ENCODE measurements around the gene SNRPA1.

Gene SNRPA1

DNA sequence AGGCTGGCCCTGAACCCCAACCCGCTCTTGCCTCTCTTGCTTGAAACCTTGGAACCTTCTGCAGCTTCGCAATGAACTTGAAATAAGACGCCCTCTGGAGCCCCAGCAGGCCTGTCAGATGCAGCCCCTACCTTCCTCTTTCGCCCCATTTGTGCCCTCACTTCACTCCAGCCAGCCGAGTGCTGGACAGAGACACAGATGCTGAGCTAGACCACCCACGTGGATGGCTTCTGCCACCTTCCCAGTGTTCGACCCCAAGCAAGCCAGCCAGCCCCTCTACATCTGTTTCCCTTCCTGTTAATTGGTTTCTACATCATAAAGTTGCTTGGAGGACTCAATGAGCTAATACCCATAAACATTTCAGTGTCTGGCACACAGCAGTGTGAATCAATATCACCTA lies 23.8 kb upstream of the SNRPA1 start:
- no peak overlapping the region for H3K4me3 ChIP-seq (replicated peaks; ENCODE audit: low read depth, low read length)
- no peak for DNase-seq (ENCODE audit: extremely low read depth, low read depth)
- TF ChIP-seq, protein P1, sequence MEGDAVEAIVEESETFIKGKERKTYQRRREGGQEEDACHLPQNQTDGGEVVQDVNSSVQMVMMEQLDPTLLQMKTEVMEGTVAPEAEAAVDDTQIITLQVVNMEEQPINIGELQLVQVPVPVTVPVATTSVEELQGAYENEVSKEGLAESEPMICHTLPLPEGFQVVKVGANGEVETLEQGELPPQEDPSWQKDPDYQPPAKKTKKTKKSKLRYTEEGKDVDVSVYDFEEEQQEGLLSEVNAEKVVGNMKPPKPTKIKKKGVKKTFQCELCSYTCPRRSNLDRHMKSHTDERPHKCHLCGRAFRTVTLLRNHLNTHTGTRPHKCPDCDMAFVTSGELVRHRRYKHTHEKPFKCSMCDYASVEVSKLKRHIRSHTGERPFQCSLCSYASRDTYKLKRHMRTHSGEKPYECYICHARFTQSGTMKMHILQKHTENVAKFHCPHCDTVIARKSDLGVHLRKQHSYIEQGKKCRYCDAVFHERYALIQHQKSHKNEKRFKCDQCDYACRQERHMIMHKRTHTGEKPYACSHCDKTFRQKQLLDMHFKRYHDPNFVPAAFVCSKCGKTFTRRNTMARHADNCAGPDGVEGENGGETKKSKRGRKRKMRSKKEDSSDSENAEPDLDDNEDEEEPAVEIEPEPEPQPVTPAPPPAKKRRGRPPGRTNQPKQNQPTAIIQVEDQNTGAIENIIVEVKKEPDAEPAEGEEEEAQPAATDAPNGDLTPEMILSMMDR (IDR thresholded peaks at IDR 0.05; ENCODE audit: low read depth, low read length, missing control alignments) = no peak

DNA sequence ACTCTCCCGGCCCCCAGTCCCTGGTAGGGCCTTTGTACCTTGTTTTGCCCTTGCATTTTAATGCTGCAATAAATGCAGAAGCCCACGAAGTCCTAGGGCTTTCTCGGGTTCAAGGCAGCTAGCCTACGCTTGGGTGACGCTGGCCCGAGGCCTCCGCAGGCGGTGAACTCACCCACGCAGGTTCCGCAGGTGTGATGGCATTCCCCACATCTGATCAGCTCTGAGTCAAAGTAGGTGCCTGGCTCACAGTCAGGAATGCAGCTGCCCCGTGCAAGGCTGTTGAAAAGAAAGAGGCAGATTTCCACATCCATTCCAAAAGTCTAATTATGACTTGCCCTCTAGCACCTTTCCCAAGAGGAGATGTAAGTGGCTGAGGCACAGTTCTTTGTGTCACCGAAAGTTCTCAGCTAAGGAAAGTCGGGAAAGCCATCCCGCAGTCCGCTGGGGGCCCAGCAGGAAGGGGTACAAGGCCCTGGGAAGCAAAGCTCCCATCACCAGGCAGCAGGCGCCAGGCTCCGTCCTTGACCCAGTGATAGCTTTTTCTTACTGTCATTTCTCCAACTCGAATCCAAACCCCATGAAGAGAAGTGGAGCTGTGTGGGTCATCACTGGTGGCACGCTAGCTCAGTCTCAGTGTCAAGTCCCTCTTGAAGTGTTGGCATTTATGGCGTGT lies 23.2 kb upstream of the SNRPA1 start:
- H3K4me3 ChIP-seq (replicated peaks; ENCODE audit: low read depth, low read length) = no peak overlapping the region
- TF ChIP-seq, protein P1 (IDR thresholded peaks at IDR 0.05; ENCODE audit: low read depth, low read length, missing control alignments) = no peak
- no peak for DNase-seq (ENCODE audit: extremely low read depth, low read depth)

DNA sequence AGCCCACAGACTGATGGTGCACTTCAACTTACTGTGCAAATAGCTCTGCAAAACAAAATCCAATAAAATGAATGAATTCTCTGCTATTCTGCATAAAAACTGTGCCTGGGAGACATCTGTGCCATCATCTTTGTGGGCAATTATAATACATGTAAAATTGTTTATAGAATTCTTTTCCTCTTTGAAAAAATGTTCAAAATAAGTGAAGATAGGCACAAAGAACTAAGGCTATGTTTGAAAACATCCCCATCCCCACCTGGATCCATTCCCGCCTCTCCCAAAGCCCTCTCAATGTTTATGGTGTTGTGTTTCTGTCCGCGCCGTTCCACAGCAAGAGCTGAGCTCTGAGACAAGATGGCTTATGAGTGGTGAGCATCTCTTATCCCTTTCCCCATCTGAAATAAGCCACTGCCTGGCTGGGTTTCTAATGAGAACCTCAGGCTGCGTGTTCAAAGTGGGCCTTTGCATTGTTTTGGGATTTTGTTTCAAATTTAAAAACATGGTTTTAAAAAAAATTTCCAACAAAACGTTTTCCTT lies 22.4 kb upstream of the SNRPA1 start:
- TF ChIP-seq, protein P1 (IDR thresholded peaks at IDR 0.05; ENCODE audit: low read depth, low read length, missing control alignments) = no peak
- no peak for DNase-seq (ENCODE audit: extremely low read depth, low read depth)
- H3K4me3 ChIP-seq (replicated peaks; ENCODE audit: low read depth, low read length) = no peak overlapping the region

DNA sequence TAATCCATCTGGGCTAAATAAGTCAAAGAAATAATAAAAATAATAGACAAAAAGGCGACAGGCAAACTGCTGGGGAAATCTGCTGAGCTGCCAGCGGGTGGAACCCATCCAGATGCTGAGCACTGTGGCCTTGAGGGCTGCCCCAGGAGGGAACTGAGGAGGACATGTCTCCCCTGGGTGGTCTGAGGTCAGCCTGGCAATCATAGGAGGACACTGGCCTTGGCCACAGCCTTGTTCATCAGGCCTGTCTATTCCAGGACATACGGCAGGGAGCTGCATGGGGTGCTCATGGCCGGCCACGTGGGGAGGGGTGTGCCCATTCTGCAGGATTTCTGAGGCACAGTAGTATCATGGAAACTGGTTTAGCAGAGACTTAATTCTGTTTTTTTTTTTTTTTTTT lies 21.5 kb upstream of the SNRPA1 start:
- H3K4me3 ChIP-seq (replicated peaks; ENCODE audit: low read depth, low read length) = no peak overlapping the region
- DNase-seq (ENCODE audit: extremely low read depth, low read depth) = no peak
- TF ChIP-seq, protein P1 (IDR thresholded peaks at IDR 0.05; ENCODE audit: low read depth, low read length, missing control alignments) = no peak

DNA sequence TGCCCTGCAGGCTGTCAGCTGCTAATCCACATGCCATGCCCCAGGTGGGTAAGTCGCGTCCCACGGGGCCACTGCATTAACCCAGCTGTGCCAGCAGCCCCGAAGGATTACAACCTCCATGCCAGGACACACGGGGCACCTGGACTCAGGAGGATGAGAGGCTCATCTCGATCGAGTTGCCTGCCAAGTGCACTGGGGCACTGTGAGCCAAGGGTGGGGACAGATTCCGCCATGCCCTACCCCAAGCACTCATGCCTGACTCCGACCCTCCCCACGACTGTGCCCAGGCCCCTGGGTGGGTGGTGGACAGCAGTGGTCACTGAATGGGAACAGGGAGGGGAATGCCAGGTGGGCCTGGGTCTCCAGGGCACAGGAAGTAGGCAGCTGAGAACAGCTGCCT lies 20.7 kb upstream of the SNRPA1 start:
- no peak overlapping the region for H3K4me3 ChIP-seq (replicated peaks; ENCODE audit: low read depth, low read length)
- no peak for DNase-seq (ENCODE audit: extremely low read depth, low read depth)
- TF ChIP-seq, protein P1 (IDR thresholded peaks at IDR 0.05; ENCODE audit: low read depth, low read length, missing control alignments) = no peak

DNA sequence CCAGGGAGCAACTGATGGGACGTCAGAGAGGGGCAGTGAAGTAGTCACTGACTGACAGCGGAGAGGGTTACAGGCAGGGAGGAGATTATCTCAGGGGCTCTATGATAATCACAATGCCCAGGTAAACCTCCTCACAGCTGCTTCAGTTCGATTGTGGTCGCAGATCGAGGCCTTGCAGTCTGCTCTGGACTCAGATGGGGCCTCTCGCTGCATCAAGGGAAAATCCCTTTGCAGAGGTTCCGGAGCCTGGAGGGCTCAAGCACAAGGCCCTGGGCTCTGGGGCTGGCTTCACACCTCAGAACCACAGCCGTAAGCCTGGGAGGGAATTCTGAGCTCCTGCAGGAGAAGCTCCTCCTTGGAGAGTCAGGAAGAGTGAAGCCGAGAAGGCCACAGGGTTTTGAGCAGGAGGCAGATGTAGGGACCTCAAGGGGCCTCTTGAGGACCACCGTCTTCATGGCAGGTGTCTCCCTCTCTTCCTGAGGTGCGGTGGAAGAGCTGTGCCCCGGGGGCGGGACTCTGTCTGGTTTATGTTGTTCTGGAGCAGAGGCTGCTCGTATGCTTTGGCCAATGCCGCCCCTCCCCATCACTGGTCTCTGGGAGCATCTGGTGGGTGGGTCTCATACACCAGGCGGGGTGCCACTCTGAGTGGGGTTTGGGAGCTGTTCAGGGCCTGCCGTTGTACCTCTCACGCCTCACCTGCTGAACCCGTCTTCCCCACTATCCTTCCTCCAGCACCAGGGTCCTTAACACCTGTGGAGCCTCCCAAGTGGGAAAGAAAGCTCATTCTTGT lies 19.5 kb upstream of the SNRPA1 start:
- no peak for DNase-seq (ENCODE audit: extremely low read depth, low read depth)
- TF ChIP-seq, protein P1 (IDR thresholded peaks at IDR 0.05; ENCODE audit: low read depth, low read length, missing control alignments) = no peak
- no peak overlapping the region for H3K4me3 ChIP-seq (replicated peaks; ENCODE audit: low read depth, low read length)
